NCI-H146 treated with DMSO at 0.1 percent for 48 hours (cell line): Measurements from ENCODE around the gene PAX6.
"Not testable (repeated sequence)": the region's sequence is repeated elsewhere in the genome, so short reads cannot be mapped to it uniquely, and the experiment has no call there.

Experiments used
- DNase-seq: peaks from one replicate; lab custom pipeline; 2025; ENCODE audit not compliant: unreplicated experiment; lab: John Stamatoyannopoulos, UW

The PAX6 gene

GRCh38 chr11:31770011-31770700, 41.0 kb downstream of the PAX6 start:
- no peak for DNase-seq

- DNase-seq, result no peak
Measured at GRCh38 chr11:31768749-31769640, 42.1 kb downstream of the PAX6 start.

DNA sequence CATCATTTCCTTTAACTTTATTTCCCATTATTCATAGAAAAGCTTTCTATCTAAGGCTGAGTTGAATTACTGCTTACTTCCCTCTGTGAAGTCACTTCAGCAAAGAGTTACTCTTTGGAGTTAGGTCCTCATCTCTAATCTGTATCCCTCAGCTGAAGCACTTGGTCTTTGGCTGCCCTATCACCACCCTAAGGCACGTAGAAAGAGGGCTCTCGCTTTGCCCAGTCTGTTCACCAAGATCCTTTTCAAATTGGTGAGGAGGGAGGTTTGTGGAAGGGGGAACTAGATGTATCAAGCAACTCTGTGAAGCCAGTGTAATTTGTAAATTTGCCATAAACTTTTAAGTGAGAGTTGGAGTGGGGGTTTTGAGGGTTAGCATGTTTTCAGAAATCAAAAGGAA, 43.4 kb downstream of the PAX6 start:
- no peak for DNase-seq

- no peak for DNase-seq
Measured at GRCh38 chr11:31767066-31767465, 44.1 kb downstream of the PAX6 start.

- no peak for DNase-seq
Measured at GRCh38 chr11:31764766-31765165, 46.4 kb downstream of the PAX6 start.

GRCh38 chr11:31764261-31764660, 46.9 kb downstream of the PAX6 start:
- no peak for DNase-seq

DNA sequence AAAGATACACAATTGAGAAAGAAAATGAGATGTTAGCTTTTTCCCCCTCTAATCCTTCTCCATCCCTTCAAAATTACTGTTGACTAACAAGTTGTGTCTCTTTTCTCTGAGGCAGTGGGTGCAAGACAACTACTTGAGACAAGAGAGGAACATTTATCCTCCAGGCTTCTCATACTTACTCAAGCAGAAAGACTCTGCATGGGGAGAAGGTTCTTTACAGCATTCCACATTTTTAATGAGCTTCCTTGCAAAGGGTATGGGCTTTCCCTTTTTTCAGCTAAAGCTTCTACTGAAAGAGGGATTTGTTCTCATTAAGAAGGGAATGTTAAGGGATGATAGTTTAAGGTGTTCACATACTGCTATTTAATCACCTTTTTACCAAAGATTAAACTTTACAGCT, 47.8 kb downstream of the PAX6 start:
- DNase-seq, result no peak

GRCh38 chr11:31761636-31762035, 49.5 kb downstream of the PAX6 start:
- no peak for DNase-seq

GRCh38 chr11:31757260-31757835, 53.8 kb downstream of the PAX6 start:
- DNase-seq, result no peak

- DNase-seq, result no peak
Measured at GRCh38 chr11:31747581-31747980, 63.5 kb downstream of the PAX6 start.

DNA sequence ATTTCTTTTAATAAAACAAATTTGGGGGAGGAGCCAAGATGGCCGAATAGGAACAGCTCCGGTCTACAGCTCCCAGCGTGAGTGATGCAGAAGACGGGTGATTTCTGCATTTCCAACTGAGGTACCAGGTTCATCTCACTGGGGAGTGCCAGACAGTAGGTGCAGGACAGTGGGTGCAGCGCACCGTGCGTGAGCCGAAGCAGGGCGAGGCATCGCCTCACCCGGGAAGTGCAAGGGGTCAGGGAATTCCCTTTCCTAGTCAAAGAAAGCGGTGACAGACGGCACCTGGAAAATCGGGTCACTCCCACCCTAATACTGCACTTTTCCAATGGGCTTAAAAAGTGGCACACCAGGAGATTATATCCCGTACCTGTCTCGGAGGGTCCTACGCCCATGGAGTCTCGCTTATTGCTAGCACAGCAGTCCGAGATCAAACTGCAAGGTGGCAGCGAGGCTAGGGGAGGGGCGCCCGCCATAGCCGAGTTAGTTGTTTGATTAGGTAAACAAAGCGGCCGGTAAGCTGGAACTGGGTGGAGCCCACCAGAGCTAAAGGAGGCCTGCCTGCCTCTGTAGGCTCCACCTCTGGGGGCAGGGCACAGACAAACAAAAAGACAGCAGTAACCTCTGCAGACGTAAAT, 70.3 kb downstream of the PAX6 start:
- DNase-seq, result not testable (repeated sequence)

DNA sequence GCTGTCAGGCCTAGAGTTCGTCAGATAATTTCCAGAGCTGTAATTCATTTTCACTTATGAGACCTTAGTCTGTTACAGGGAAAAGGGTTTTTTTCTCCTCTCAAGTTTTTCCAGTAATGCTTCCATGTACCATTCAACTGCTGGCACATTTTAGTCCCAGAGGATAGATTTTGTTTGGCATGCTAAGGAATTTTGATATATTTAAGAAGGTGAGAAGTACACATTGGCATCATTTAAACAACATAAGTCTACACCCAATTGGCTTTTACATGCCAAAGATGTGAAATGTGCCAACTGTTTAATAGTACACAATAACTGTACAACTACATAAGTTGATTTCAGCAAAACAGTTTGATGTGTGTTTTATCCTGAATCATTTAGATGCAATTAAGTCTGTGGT, 71.0 kb downstream of the PAX6 start:
- no peak for DNase-seq
